IPS-15b (cell line): ENCODE measurements around the gene SRF.

Source experiments
- H3K27me3 ChIP-seq: one replicate; pipeline ENCODE4 v1.6.1; 2013; ENCODE audit warnings: low read length; ENCODE audit not compliant: control insufficient read depth, insufficient read depth
- H3K36me3 ChIP-seq: one replicate; pipeline ENCODE4 v1.6.1; 2013; ENCODE audit warnings: low read length; ENCODE audit not compliant: control insufficient read depth, insufficient read depth
- H3K4me1 ChIP-seq: one replicate; pipeline ENCODE4 v1.6.1; 2013; ENCODE audit warnings: mild to moderate bottlenecking, low read length; ENCODE audit not compliant: control insufficient read depth, insufficient read depth
- H3K4me3 ChIP-seq: one replicate; pipeline ENCODE4 v1.5.1; 2013; ENCODE audit warnings: low read depth, low read length
- H3K9ac ChIP-seq: one replicate; pipeline ENCODE4 v1.6.1; 2013; ENCODE audit warnings: low read depth, mild to moderate bottlenecking, low read length
- H3K9me3 ChIP-seq: one replicate; pipeline ENCODE4 v1.6.1; 2013; ENCODE audit warnings: mild to moderate bottlenecking, low read length; ENCODE audit not compliant: control insufficient read depth, insufficient read depth

SRF gene

GRCh38 chr6:43150051-43150751, 20.9 kb upstream of the SRF start:
- Histone ChIP-seq H3K9ac (no peak overlapping the region), H3K4me1 (no peaks in the 10 kb centered on the region), H3K4me3 (no peak overlapping the region), H3K36me3 (peaks cover 4% of the 10 kb centered on the region), H3K27me3 (no peaks in the 10 kb centered on the region), H3K9me3 (no peaks in the 10 kb centered on the region)

- Histone ChIP-seq H3K36me3 (peaks cover 9% of the 10 kb centered on the region), H3K27me3 (no peaks in the 10 kb centered on the region), H3K4me1 (no peaks in the 10 kb centered on the region), H3K4me3 (no peak overlapping the region), H3K9me3 (no peaks in the 10 kb centered on the region), H3K9ac (no peak overlapping the region)
Measured at GRCh38 chr6:43159599-43159998, 11.5 kb upstream of the SRF start.

- Histone ChIP-seq H3K9me3 (no peaks in the 10 kb centered on the region), H3K27me3 (no peaks in the 10 kb centered on the region), H3K4me1 (no peaks in the 10 kb centered on the region), H3K4me3 (no peak overlapping the region), H3K9ac (no peak overlapping the region), H3K36me3 (peaks cover 6% of the 10 kb centered on the region)
Measured at GRCh38 chr6:43163899-43164298, 7.2 kb upstream of the SRF start.

- Histone ChIP-seq H3K27me3 (peaks cover 10% of the 10 kb centered on the region), H3K9me3 (no peaks in the 10 kb centered on the region), H3K36me3 (peaks cover 1% of the 10 kb centered on the region), H3K4me3 (peak overlapping the region; percentile 89), H3K9ac (peak overlapping the region; percentile 67), H3K4me1 (peaks cover 10% of the 10 kb centered on the region)
Measured at GRCh38 chr6:43170417-43170930, 595 bp upstream of the SRF start.

- H3K36me3 ChIP-seq: peaks cover 12% of the 10 kb centered on the region
- peaks cover 10% of the 10 kb centered on the region for H3K27me3 ChIP-seq
- peaks cover 10% of the 10 kb centered on the region for H3K4me1 ChIP-seq
- H3K9me3 ChIP-seq: no peaks in the 10 kb centered on the region
- peak overlapping the region; percentile 91 for H3K4me3 ChIP-seq
- peak overlapping the region; percentile 65 for H3K9ac ChIP-seq
Measured at GRCh38 chr6:43171707-43172103, 636 bp downstream of the SRF start.

- H3K36me3 ChIP-seq: peaks cover 12% of the 10 kb centered on the region
- H3K9me3 ChIP-seq: no peaks in the 10 kb centered on the region
- peaks cover 10% of the 10 kb centered on the region for H3K4me1 ChIP-seq
- peak overlapping the region; percentile 65 for H3K9ac ChIP-seq
- H3K4me3 ChIP-seq: peak overlapping the region; percentile 91
- peaks cover 10% of the 10 kb centered on the region for H3K27me3 ChIP-seq
Measured at GRCh38 chr6:43172104-43173007, 1.3 kb downstream of the SRF start.

GRCh38 chr6:43173591-43174262, 2.7 kb downstream of the SRF start:
- peak overlapping the region; percentile 42 for H3K4me3 ChIP-seq
- H3K9ac ChIP-seq: no peak overlapping the region
- H3K9me3 ChIP-seq: no peaks in the 10 kb centered on the region

GRCh38 chr6:43174263-43175112, 3.4 kb downstream of the SRF start:
- Histone ChIP-seq H3K4me3 (peak overlapping the region; percentile 42), H3K27me3 (peaks cover 10% of the 10 kb centered on the region), H3K9ac (no peak overlapping the region), H3K9me3 (no peaks in the 10 kb centered on the region), H3K36me3 (peaks cover 29% of the 10 kb centered on the region), H3K4me1 (peaks cover 10% of the 10 kb centered on the region)

More at GRCh38 chr6:43173591-43174262, 2.7 kb downstream of the SRF start:
- peaks cover 22% of the 10 kb centered on the region for H3K36me3 ChIP-seq
- H3K27me3 ChIP-seq: peaks cover 10% of the 10 kb centered on the region
- peaks cover 10% of the 10 kb centered on the region for H3K4me1 ChIP-seq

- H3K9me3 ChIP-seq: no peaks in the 10 kb centered on the region
- peaks cover 29% of the 10 kb centered on the region for H3K36me3 ChIP-seq
- H3K4me1 ChIP-seq: peaks cover 10% of the 10 kb centered on the region
- H3K9ac ChIP-seq: no peak overlapping the region
- H3K27me3 ChIP-seq: peaks cover 10% of the 10 kb centered on the region
- H3K4me3 ChIP-seq: no peak overlapping the region
Measured at GRCh38 chr6:43175676-43176422, 4.8 kb downstream of the SRF start.

GRCh38 chr6:43176423-43176786, 5.3 kb downstream of the SRF start:
- Histone ChIP-seq H3K4me3 (no peak overlapping the region), H3K36me3 (peaks cover 29% of the 10 kb centered on the region), H3K9me3 (no peaks in the 10 kb centered on the region), H3K9ac (no peak overlapping the region), H3K4me1 (peaks cover 12% of the 10 kb centered on the region), H3K27me3 (peaks cover 10% of the 10 kb centered on the region)
